H1 (cell line): ENCODE data around the gene PTPRD. TPM values are rescaled to one million over a fixed set of nuclear protein-coding genes. Genes with fewer than 3 reads are reported as not detected.

Experiments used
- CTCF ChIA-PET: fragments of 300-600 bp; sonication (Branson Sonifier 250); formaldehyde crosslinking; loops from one replicate; lab custom pipeline; 2021; ENCODE audit not compliant: partially characterized antibody; lab: Charles Lee
- POLR2A ChIA-PET: fragments of 300-600 bp; sonication (Branson Sonifier 250); formaldehyde crosslinking; loops from one replicate; lab custom pipeline; 2021; ENCODE audit warnings: inconsistent platforms; ENCODE audit not compliant: partially characterized antibody; lab: Charles Lee
- DNase-seq, 2 experiments: peaks; one replicate each; pipeline versions ENCODE4 v3.0.0 to v3.0.0-alpha.2; 2010 to 2022; ENCODE audit warnings: low spot score in 2 of 2, low read depth in 1 of 2, mixed read lengths in 1 of 2
- FAIRE-seq: peaks from 2 replicates; lab custom pipeline; 2011; peaks lifted over from hg19 to GRCh38; lab: Jason Lieb, UNC
- H2AFZ ChIP-seq: 2 replicates; pipeline ENCODE4 v1.8.1; 2012; ENCODE audit warnings: low read length, inconsistent platforms
- H2AK5ac ChIP-seq: 2 replicates; pipeline ENCODE4 v1.6.1; 2013; ENCODE audit warnings: low read depth, low read length
- H2BK120ac ChIP-seq: replicated peaks from 2 replicates; pipeline ENCODE3; 2013; ENCODE audit warnings: low read depth, low read length, inconsistent platforms
- H2BK12ac ChIP-seq: 2 replicates; pipeline ENCODE4 v1.6.1; 2013; ENCODE audit warnings: low read depth, low read length
- H2BK15ac ChIP-seq: 2 replicates; pipeline ENCODE4 v1.6.1; 2013; ENCODE audit warnings: low read length
- H2BK20ac ChIP-seq: 2 replicates; pipeline ENCODE4 v1.6.1; 2013; ENCODE audit warnings: low read length
- H2BK5ac ChIP-seq: 2 replicates; pipeline ENCODE4 v1.6.1; 2013; ENCODE audit warnings: low read depth, low read length
- H3K14ac ChIP-seq: 2 replicates; pipeline ENCODE4 v1.6.1; 2013; ENCODE audit warnings: inconsistent platforms; ENCODE audit not compliant: insufficient read length
- H3K18ac ChIP-seq: 2 replicates; pipeline ENCODE4 v1.6.1; 2013; ENCODE audit warnings: low read length; ENCODE audit errors: extremely low read depth
- H3K23ac ChIP-seq: 2 replicates; pipeline ENCODE4 v1.6.1; 2013; ENCODE audit warnings: inconsistent platforms; ENCODE audit not compliant: insufficient read length
- H3K23me2 ChIP-seq: 2 replicates; pipeline ENCODE4 v1.6.1; 2013; ENCODE audit warnings: low read depth, low read length
- H3K27ac ChIP-seq: 2 replicates; pipeline ENCODE4 v1.6.1; 2011; ENCODE audit warnings: low read depth, low read length, inconsistent platforms
- H3K27me3 ChIP-seq, 4 experiments: replicated peaks in 1 of 4; 1 replicate in 1 of 4; 2 replicates in 3 of 4; pipeline versions ENCODE4 v1.6.1 to v1.8.1; 2011 to 2013; ENCODE audit warnings: low read length in 3 of 4, mild to moderate bottlenecking in 3 of 4, inconsistent platforms in 2 of 4, mixed read lengths in 2 of 4, moderate library complexity in 1 of 4; ENCODE audit not compliant: control insufficient read depth in 3 of 4, insufficient read depth in 3 of 4; ENCODE audit errors: extremely low read depth in 1 of 4
- H3K36me3 ChIP-seq, 4 experiments: 2 replicates each; pipeline versions ENCODE4 v1.6.1 to v1.8.1; 2011 to 2013; ENCODE audit warnings: mild to moderate bottlenecking in 4 of 4, low read length in 3 of 4, moderate library complexity in 2 of 4, control low read depth in 1 of 4, inconsistent platforms in 1 of 4; ENCODE audit not compliant: insufficient read depth in 4 of 4, control insufficient read depth in 2 of 4
- H3K4ac ChIP-seq: replicated peaks from 2 replicates; pipeline ENCODE3; 2013; ENCODE audit warnings: low read length, low read depth, mixed read lengths, inconsistent platforms; ENCODE audit not compliant: insufficient read length
- H3K4me1 ChIP-seq, 4 experiments: replicated peaks in 1 of 4; 1 replicate in 1 of 4; 2 replicates in 3 of 4; pipeline versions ENCODE4 v1.6.1 to v1.8.1; 2011 to 2013; ENCODE audit warnings: low read length in 3 of 4, inconsistent platforms in 2 of 4, mixed read lengths in 1 of 4; ENCODE audit not compliant: insufficient read depth in 4 of 4, control insufficient read depth in 3 of 4
- H3K4me2 ChIP-seq, 2 experiments: 2 replicates each; pipeline versions ENCODE4 v1.6.1 to v1.8.1; 2011 to 2013; ENCODE audit warnings: low read depth in 2 of 2, low read length in 2 of 2, control low read depth in 1 of 2, inconsistent platforms in 1 of 2, mild to moderate bottlenecking in 1 of 2; ENCODE audit not compliant: insufficient read depth in 1 of 2
- H3K4me3 ChIP-seq, 4 experiments: fragments of 200-600, 300-600 bp in 1 of 4; sonication (generic), shearing (Covaris generic), sonication (Bioruptor Twin) in 1 of 4; 2 replicates each; pipeline versions ENCODE4 v1.5.1 to v1.8.1; 2011 to 2016; ENCODE audit warnings: low read length in 4 of 4, low read depth in 3 of 4, control low read depth in 2 of 4, inconsistent platforms in 2 of 4, mild to moderate bottlenecking in 2 of 4, mixed read lengths in 1 of 4, moderate library complexity in 1 of 4; ENCODE audit not compliant: insufficient read depth in 2 of 4; ENCODE audit errors: extremely low read depth in 1 of 4
- H3K56ac ChIP-seq: replicated peaks from 2 replicates; pipeline ENCODE3; 2013; ENCODE audit warnings: low read depth, mild to moderate bottlenecking, mixed read lengths, low read length, inconsistent platforms; ENCODE audit not compliant: insufficient read length
- H3K79me1 ChIP-seq: 2 replicates; pipeline ENCODE4 v1.6.1; 2013; ENCODE audit warnings: low read depth, low read length, control low read depth
- H3K79me2 ChIP-seq, 2 experiments: 2 replicates each; pipeline versions ENCODE4 v1.6.1 to v1.8.1; 2012 to 2013; ENCODE audit warnings: low read length in 2 of 2, mild to moderate bottlenecking in 2 of 2, inconsistent platforms in 1 of 2; ENCODE audit not compliant: insufficient read depth in 2 of 2, control insufficient read depth in 1 of 2
- H3K9ac ChIP-seq, 4 experiments: replicated peaks in 1 of 4; 1 replicate in 1 of 4; 2 replicates in 3 of 4; pipeline versions ENCODE4 v1.6.1 to v1.8.1; 2011 to 2013; ENCODE audit warnings: low read depth in 3 of 4, low read length in 3 of 4, control low read depth in 2 of 4, mild to moderate bottlenecking in 2 of 4, moderate library complexity in 2 of 4, inconsistent platforms in 1 of 4; ENCODE audit errors: extremely low read depth in 1 of 4
- H3K9me3 ChIP-seq, 2 experiments: 2 replicates each; pipeline versions ENCODE4 v1.6.1 to v1.8.1; 2012 to 2013; ENCODE audit warnings: mild to moderate bottlenecking in 2 of 2, moderate library complexity in 2 of 2, control low read depth in 1 of 2, inconsistent platforms in 1 of 2, low read depth in 1 of 2, low read length in 1 of 2, mixed read lengths in 1 of 2; ENCODE audit not compliant: insufficient read depth in 2 of 2
- H4K20me1 ChIP-seq, 2 experiments: replicated peaks in 1 of 2; 2 replicates each; pipeline versions ENCODE3 to v1.8.1; 2011 to 2013; ENCODE audit warnings: inconsistent platforms in 2 of 2, low read length in 2 of 2, mild to moderate bottlenecking in 1 of 2; ENCODE audit not compliant: insufficient read depth in 2 of 2, control insufficient read depth in 1 of 2
- H4K5ac ChIP-seq: 2 replicates; pipeline ENCODE4 v1.6.1; 2013; ENCODE audit warnings: low read length, low read depth, mixed read lengths, inconsistent platforms; ENCODE audit not compliant: insufficient read length
- H4K8ac ChIP-seq: 2 replicates; pipeline ENCODE4 v1.8.0; 2013; ENCODE audit warnings: mild to moderate bottlenecking, moderate library complexity, low read length, inconsistent platforms; ENCODE audit not compliant: insufficient read depth; ENCODE audit errors: extremely low read depth
- H4K91ac ChIP-seq: replicated peaks from 2 replicates; pipeline ENCODE3; 2013; ENCODE audit warnings: low read length, mixed read lengths, inconsistent platforms; ENCODE audit not compliant: insufficient read length
- BRCA1 ChIP-seq: IDR thresholded peaks from 2 replicates; pipeline ENCODE4 v1.6.1; 2012; ENCODE audit warnings: low read depth, low read length, improper control_type of control experiment
- CBX8 ChIP-seq: fragments of 300-800, 300-1000 bp; sonication (generic); IDR thresholded peaks from 2 replicates; pipeline ENCODE4 v1.7.1; 2016; ENCODE audit warnings: low read depth, low read length, borderline replicate concordance
- CREB1 ChIP-seq: IDR thresholded peaks from 2 replicates; pipeline ENCODE4 v1.6.1; 2012; ENCODE audit warnings: inconsistent platforms
- CTBP2 ChIP-seq: IDR thresholded peaks from 2 replicates; pipeline ENCODE4 v1.7.0; 2011; ENCODE audit warnings: borderline replicate concordance, mild to moderate bottlenecking, moderate library complexity, mixed read lengths, low read length; ENCODE audit not compliant: insufficient read depth, insufficient read length
- GABPA ChIP-seq: IDR thresholded peaks from 2 replicates; pipeline ENCODE4 v1.6.1; 2011; ENCODE audit warnings: mild to moderate bottlenecking, low read length, moderate library complexity, borderline replicate concordance; ENCODE audit not compliant: insufficient read depth
- HDAC2 ChIP-seq, 2 experiments: fragments of 300-600 bp in 1 of 2; sonication (generic) in 1 of 2; IDR thresholded peaks; 2 replicates each; pipeline ENCODE4 v1.6.1; 2011 to 2012; ENCODE audit warnings: low read depth in 2 of 2, low read length in 2 of 2, mild to moderate bottlenecking in 2 of 2, moderate library complexity in 2 of 2, borderline replicate concordance in 1 of 2, inconsistent platforms in 1 of 2
- MAX ChIP-seq: IDR thresholded peaks from 2 replicates; pipeline ENCODE4 v1.6.1; 2012; ENCODE audit warnings: inconsistent platforms
- POLR2A ChIP-seq, 2 experiments: IDR thresholded peaks; 1 replicate in 1 of 2; 2 replicates in 1 of 2; pipeline ENCODE4 v1.6.1; 2011; ENCODE audit warnings: low read depth in 2 of 2, low read length in 2 of 2, mild to moderate bottlenecking in 2 of 2; ENCODE audit errors: control extremely low read depth in 1 of 2
- POU5F1 ChIP-seq: IDR thresholded peaks from 2 replicates; pipeline ENCODE4 v1.6.1; 2011; ENCODE audit warnings: low read depth, mild to moderate bottlenecking, low read length, moderate library complexity
- SIRT6 ChIP-seq: IDR thresholded peaks from one replicate; pipeline ENCODE4 v1.7.1; 2012; ENCODE audit warnings: low read length, inconsistent platforms
- SIX5 ChIP-seq: IDR thresholded peaks from 2 replicates; pipeline ENCODE4 v1.6.1; 2011; ENCODE audit warnings: mild to moderate bottlenecking, low read depth, low read length
- TCF12 ChIP-seq: IDR thresholded peaks from 2 replicates; pipeline ENCODE4 v1.6.1; 2011; ENCODE audit warnings: low read depth, mild to moderate bottlenecking, low read length
- TEAD4 ChIP-seq: IDR thresholded peaks from 2 replicates; pipeline ENCODE4 v1.6.1; 2012; ENCODE audit warnings: low read depth, low read length, inconsistent platforms, mixed read lengths
- WGBS, 2 experiments: shearing (Covaris generic) in 1 of 2; methylation state at CpG; one replicate each; pipeline versions ENCODE4 v1.1.6 to v1.1.7; 2013 to 2015; ENCODE audit warnings: low lambda C conversion rate in 2 of 2, mixed read lengths in 2 of 2, inconsistent platforms in 1 of 2, low coverage in 1 of 2, missing lambda C conversion rate in 1 of 2; ENCODE audit not compliant: insufficient replicate concordance in 2 of 2, insufficient coverage in 1 of 2, insufficient read length in 1 of 2; ENCODE audit errors: extremely low coverage in 1 of 2, missing lambda C conversion rate in 1 of 2; 5-methylcytosine and 5-hydroxymethylcytosine counted together
- polyA plus RNA-seq, 7 experiments: library from polyadenylated mRNA; depleted of rRNA in 3 of 7; stranded (reverse) in 5 of 7; unstranded in 2 of 7; fragments of >200 nt in 5 of 7; fragments of 200-250 nt in 2 of 7; gene quantifications; 1 replicate in 5 of 7; 2 replicates in 1 of 7; 4 replicates in 1 of 7; pipeline versions ENCODE4 v1.2.1 to v1.2.3, GENCODE V29; 2011 to 2013; ENCODE audit warnings: missing spikeins in 2 of 7, mixed read lengths in 2 of 7
- total RNA-seq: library from RNA; stranded (reverse); fragmentation: NEBNext Ultra II Directional; extraction: Animal tissue kit (Norgen Biotek cat#: 25700); gene quantifications from 2 replicates; pipeline ENCODE4 v1.2.1, GENCODE V29; 2021

Gene PTPRD
- total and polyA plus RNA-seq, 2 of the 8 experiments (the other 6 are each of a cell fraction or from before 2014, with no cell fraction given): 17.2 to 77.0 TPM

- Histone ChIP-seq H2BK12ac (no peak overlapping the region), H3K23ac (no peak overlapping the region), H3K79me1 (no peaks in the 10 kb centered on the region), H2BK5ac (no peak overlapping the region), H3K36me3 (no peaks in the 10 kb centered on the region), H3K9ac (no peak overlapping the region), H4K91ac (no peak overlapping the region), H4K8ac (no peak overlapping the region), H3K9me3 (no peaks in the 10 kb centered on the region), H3K4me1 (peaks cover 0 to 5% (median 2%) of the 10 kb centered on the region in 4 experiments; a peak in 4 of 7 replicates), H2AK5ac (no peak overlapping the region), H4K5ac (no peak overlapping the region), H3K14ac (no peak overlapping the region), H2BK20ac (no peak overlapping the region), H3K4me2 (no peak overlapping the region; a peak in 1 of 4 replicates), H4K20me1 (no peaks in the 10 kb centered on the region), H3K4me3 (no peak overlapping the region), H3K56ac (no peak overlapping the region), H3K18ac (no peak overlapping the region), H2BK120ac (no peak overlapping the region), H3K23me2 (no peaks in the 10 kb centered on the region), H3K27ac (no peak overlapping the region), H2AFZ (no peak overlapping the region), H3K27me3 (no peaks in the 10 kb centered on the region), H2BK15ac (no peak overlapping the region), H3K4ac (no peak overlapping the region), H3K79me2 (no peaks in the 10 kb centered on the region)
- 90% methylated on average over 3 of the region's 3 CpGs; no CpG with 5 or more reads in 1 of the 2 experiments for WGBS, 2 experiments
- ChIA-PET CTCF (interaction anchor here (0.6 to 1.4 kb wide), 5 partner anchors 10 to 451 kb away, joined by 3 to 6 read pairs (median 3); no protein-coding TSS in a partner anchor), POLR2A (interaction anchor here (0.6 kb wide), 1 partner anchor 420 kb away, joined by 3 read pairs; no protein-coding TSS in a partner anchor)
- FAIRE-seq: no peak
- DNase-seq: no peak
- TF ChIP-seq CREB1 (no peak), SIRT6 (no peak), POU5F1 (no peak), POLR2A (IDR thresholded peaks at IDR 0.05; ENCODE audit: control extremely low read depth in 1 of 2, low read depth in 2 of 2, low read length in 2 of 2) (no peak), BRCA1 (no peak), MAX (no peak), TEAD4 (no peak), TCF12 (no peak), GABPA (no peak), HDAC2 (IDR thresholded peaks at IDR 0.05; ENCODE audit: borderline replicate concordance in 1 of 2, low read depth in 2 of 2, low read length in 2 of 2) (no peak), SIX5 (no peak), CTBP2 (no peak), CBX8 (no peak)
Measured at GRCh38 chr9:8614926-8615440, 1997.8 kb downstream of the PTPRD start.
